ENCODE results near the gene RP9. TPM values are rescaled to one million over a fixed set of nuclear protein-coding genes. Genes with fewer than 3 reads are reported as not detected.

Gene RP9
- total and polyA plus RNA-seq, 2 of the 4 experiments (the other 2 are of a cell fraction), result 9.5 to 18.1 TPM

- TF ChIP-seq CEBPB (IDR thresholded peaks at IDR 0.05; ENCODE audit: low read depth, low read length) (no peak), FOS (IDR thresholded peaks at IDR 0.05; ENCODE audit: low read depth, low read length) (no peak), ELK1 (IDR thresholded peaks at IDR 0.05; ENCODE audit: borderline replicate concordance, low read depth, low read length) (no peak), MAFK (IDR thresholded peaks at IDR 0.05; ENCODE audit: low read depth, low read length) (no peak), BHLHE40 (IDR thresholded peaks at IDR 0.05; ENCODE audit: low read depth, low read length) (no peak), RFX5 (IDR thresholded peaks at IDR 0.05; ENCODE audit: low read depth, low read length) (no peak), MXI1 (IDR thresholded peaks at IDR 0.05; ENCODE audit: borderline replicate concordance, low read depth, low read length) (no peak), SMC3 (IDR thresholded peaks at IDR 0.05; ENCODE audit: low read depth, low read length) (no peak), RAD21 (IDR thresholded peaks at IDR 0.05; ENCODE audit: low read length) (no peak), NFE2L2 (IDR thresholded peaks at IDR 0.05; ENCODE audit: low read depth, low read length) (no peak), RCOR1 (IDR thresholded peaks at IDR 0.05; ENCODE audit: insufficient replicate concordance, low read length) (no peak), CTCF (conservative IDR thresholded peaks at IDR 0.05; ENCODE audit: low read depth, low read length) (no peak), MAZ (IDR thresholded peaks at IDR 0.05; ENCODE audit: borderline replicate concordance, low read depth, low read length) (no peak), USF2 (IDR thresholded peaks at IDR 0.05; ENCODE audit: low read depth, low read length) (no peak), POLR2A (IDR thresholded peaks at IDR 0.05; ENCODE audit: low read depth, low read length) (no peak), CHD1 (IDR thresholded peaks at IDR 0.05; ENCODE audit: low read depth, low read length) (no peak)
- H4K8ac ChIP-seq (ENCODE audit: low read depth in 2 of 2, low read length in 2 of 2), result no peak overlapping the region
- WGBS, 2 experiments (ENCODE audit: extremely low coverage in 2 of 2, insufficient read length in 1 of 2), result no CpG with 5 or more reads among the region's 7 CpGs
- H3K14ac ChIP-seq (replicated peaks; ENCODE audit: low read depth, low read length), result no peak overlapping the region
- no peak overlapping the region for H3K9ac ChIP-seq (ENCODE audit: low read depth, low read length)
- intact Hi-C loops (cut with micrococcal nuclease) (no loop called here), in situ Hi-C loops (cut with MboI; ENCODE audit: low sequenced_read_pairs) (no loop called here), dilution Hi-C loops (cut with HindIII; ENCODE audit: low sequenced_read_pairs, unreplicated experiment) (no loop called here)
- H2BK20ac ChIP-seq (ENCODE audit: low read depth, low read length), result no peak overlapping the region
- H3K4me1 ChIP-seq (ENCODE audit: control insufficient read depth, insufficient read depth, low read length), result peaks cover 5% of the 10 kb centered on the region; the same call in 1 of the 2 replicates
- H3K36me3 ChIP-seq (ENCODE audit: control insufficient read depth, insufficient read depth, low read length), result peaks cover 4% of the 10 kb centered on the region; the same call in 1 of the 2 replicates
- no peak overlapping the region for H2AFZ ChIP-seq (replicated peaks; ENCODE audit: low read length, poor library complexity)
- no peak overlapping the region for H2AK9ac ChIP-seq (replicated peaks; ENCODE audit: low read depth, low read length, poor library complexity)
- no peak overlapping the region for H3K4me3 ChIP-seq (ENCODE audit: insufficient read depth, low read depth, low read length)
- H3K56ac ChIP-seq (ENCODE audit: extremely low read depth, insufficient read depth, low read length), result no peak overlapping the region
- BruUV-seq (replicated peaks), result no TSS peak
- H2BK15ac ChIP-seq (ENCODE audit: low read depth, low read length), result no peak overlapping the region
- no peak overlapping the region for H4K5ac ChIP-seq (ENCODE audit: low read depth, low read length)
- H3K27ac ChIP-seq (ENCODE audit: insufficient read depth, low read length), result no peak overlapping the region
- H3K79me1 ChIP-seq (ENCODE audit: low read depth in 1 of 2, low read length in 2 of 2), result 0 out of 4 replicates have a peak, but pooled peaks cover 0 to 10% of the 10 kb centered on the region in 2 experiments
- DNase-seq, result no peak
- POLR2A ChIA-PET (ENCODE audit: unreplicated experiment), result no interaction called here
- H4K20me1 ChIP-seq (ENCODE audit: insufficient read depth, low read length), result no peaks in the 10 kb centered on the region
- ATAC-seq (ENCODE audit: low read depth), result no peak
- H3K9me1 ChIP-seq (ENCODE audit: insufficient read depth, low read length), result peaks cover 12% of the 10 kb centered on the region
- H3K18ac ChIP-seq (ENCODE audit: low read depth, low read length), result no peak overlapping the region
- H2BK120ac ChIP-seq (ENCODE audit: low read depth, low read length), result no peak overlapping the region
- peak overlapping the region; percentile 12; the same call in 1 of the 2 replicates for H2AK5ac ChIP-seq (ENCODE audit: low read depth, low read length)
- no peak overlapping the region for H3K4ac ChIP-seq (ENCODE audit: low read depth, low read length)
- no peak overlapping the region for H4K91ac ChIP-seq (ENCODE audit: insufficient read depth, low read depth, low read length)
- no peak overlapping the region for H2BK5ac ChIP-seq (ENCODE audit: low read depth, low read length, poor library complexity, severe bottlenecking)
- CTCF ChIA-PET, result no interaction called here
- H3K27me3 ChIP-seq (ENCODE audit: control insufficient read depth, insufficient read depth, low read length), result no peaks in the 10 kb centered on the region
- peaks cover 2% of the 10 kb centered on the region; the same call in 1 of the 2 replicates for H3K9me3 ChIP-seq (ENCODE audit: control insufficient read depth, insufficient read depth, low read length)
- H3K4me2 ChIP-seq (ENCODE audit: low read depth, low read length), result no peak overlapping the region
- H3K23ac ChIP-seq (ENCODE audit: low read depth, low read length), result no peak overlapping the region
Measured at GRCh38 chr7:33089142-33089541, 20.1 kb downstream of the RP9 start.
